Hepatocyte (in vitro differentiated cells): Measurements from ENCODE around the gene CACNA1C. TPM values are rescaled to one million over a fixed set of nuclear protein-coding genes. Genes with fewer than 3 reads are reported as not detected.

Experiments
- DNase-seq: peaks from one replicate; pipeline ENCODE4 v3.0.0-alpha.2; 2016; ENCODE audit warnings: low spot score
- H2AFZ ChIP-seq: fragments of 200-600 bp; sonication (generic); 2 replicates; pipeline ENCODE4 v1.6.0; 2016; ENCODE audit warnings: antibody characterized with exemption, mild to moderate bottlenecking
- H3K27ac ChIP-seq: fragments of 200-600 bp; sonication (generic); 2 replicates; pipeline ENCODE4 v1.5.1; 2016; ENCODE audit warnings: mild to moderate bottlenecking
- H3K27me3 ChIP-seq: fragments of 200-600 bp; sonication (generic); 2 replicates; pipeline ENCODE4 v1.6.1; 2016
- H3K36me3 ChIP-seq: fragments of 200-600 bp; sonication (generic); replicated peaks from 2 replicates; pipeline ENCODE4 v1.5.1; 2016; ENCODE audit warnings: low read depth; ENCODE audit not compliant: insufficient read depth
- H3K4me1 ChIP-seq: fragments of 200-600 bp; sonication (generic); 2 replicates; pipeline ENCODE4 v1.5.1; 2016; ENCODE audit warnings: mild to moderate bottlenecking, moderate library complexity; ENCODE audit not compliant: insufficient read depth
- H3K4me2 ChIP-seq: fragments of 200-600 bp; sonication (generic); 2 replicates; pipeline ENCODE4 v1.6.0; 2016
- H3K4me3 ChIP-seq: fragments of 200-600 bp; sonication (generic); 2 replicates; pipeline ENCODE4 v1.5.1; 2016; ENCODE audit warnings: mild to moderate bottlenecking
- H3K79me2 ChIP-seq: fragments of 200-600 bp; sonication (generic); 2 replicates; pipeline ENCODE4 v1.6.0; 2017; ENCODE audit warnings: mild to moderate bottlenecking
- H3K9me2 ChIP-seq: fragments of 200-600 bp; sonication (generic); replicated peaks from 2 replicates; pipeline ENCODE4 v1.6.0; 2017; ENCODE audit warnings: mild to moderate bottlenecking; ENCODE audit not compliant: insufficient read depth
- H3K9me3 ChIP-seq: fragments of 200-600 bp; sonication (generic); 2 replicates; pipeline ENCODE4 v1.5.1; 2016; ENCODE audit warnings: low read depth, mild to moderate bottlenecking
- H4K20me1 ChIP-seq: fragments of 200-600 bp; sonication (generic); 2 replicates; pipeline ENCODE4 v1.6.0; 2016; ENCODE audit warnings: mild to moderate bottlenecking; ENCODE audit not compliant: insufficient read depth, poor library complexity, severe bottlenecking
- EZH2 ChIP-seq: fragments of 200-600 bp; sonication (generic); IDR thresholded peaks from 2 replicates; pipeline ENCODE4 v1.6.1; 2016; ENCODE audit warnings: antibody characterized with exemption, mild to moderate bottlenecking, borderline replicate concordance
- EZH2phosphoT487 ChIP-seq: fragments of 200-600 bp; sonication (generic); IDR thresholded peaks from one replicate; pipeline ENCODE4 v1.6.1; 2018; ENCODE audit warnings: antibody characterized with exemption, mild to moderate bottlenecking, low read depth, moderate library complexity; ENCODE audit not compliant: unreplicated experiment, severe bottlenecking
- WGBS: methylation state at CpG from one replicate; pipeline ENCODE4 v1.1.6; 2016; ENCODE audit warnings: low lambda C conversion rate; ENCODE audit errors: missing lambda C conversion rate; 5-methylcytosine and 5-hydroxymethylcytosine counted together
- polyA plus RNA-seq: library from polyadenylated mRNA; unstranded; fragments of >200 nt; fragmentation: Nextera tagmentation; extraction: Ambion mirVana; gene quantifications from 2 replicates; pipeline ENCODE4 v1.2.1, GENCODE V29; 2016
- total RNA-seq: library from RNA; depleted of rRNA; stranded (reverse); fragments of >200 nt; gene quantifications from 2 replicates; pipeline ENCODE4 v1.2.3, GENCODE V29; 2014
- TF ChIP-seq, protein P1 (sequence below): fragments of 200-600 bp; sonication (generic); IDR thresholded peaks from 2 replicates; pipeline ENCODE4 v1.5.1; 2016; ENCODE audit warnings: antibody characterized with exemption, mild to moderate bottlenecking; ENCODE audit not compliant: poor library complexity

The CACNA1C gene
- total and polyA plus RNA-seq, 2 experiments from 2014 or later, result 3.2 to 4.0 TPM

DNA sequence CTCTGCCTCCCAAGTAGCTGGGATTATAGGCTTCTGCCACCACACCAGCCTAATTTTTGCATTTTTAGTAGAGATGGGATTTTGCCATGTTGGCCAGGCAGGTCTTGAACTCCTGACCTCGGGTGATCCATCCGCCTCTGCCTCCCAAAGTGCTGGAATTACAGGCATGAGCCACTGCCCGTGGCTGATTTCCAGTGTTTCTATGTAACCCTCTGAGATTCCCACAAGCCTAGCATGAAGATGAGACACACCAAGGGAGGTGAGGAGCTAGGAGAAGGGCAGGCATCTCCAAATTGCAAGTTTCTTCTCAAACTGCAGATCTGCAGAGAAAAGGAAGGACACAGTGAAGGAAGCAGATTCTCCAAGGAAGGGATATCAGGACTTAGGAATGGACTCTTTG, 125.0 kb downstream of the CACNA1C start:
- DNase-seq, result no peak
- H3K27ac ChIP-seq, result no peak overlapping the region
- H3K4me3 ChIP-seq, result no peak overlapping the region
- no peak overlapping the region for H2AFZ ChIP-seq
- TF ChIP-seq EZH2phosphoT487 (no peak), EZH2 (no peak)
- TF ChIP-seq, protein P1, sequence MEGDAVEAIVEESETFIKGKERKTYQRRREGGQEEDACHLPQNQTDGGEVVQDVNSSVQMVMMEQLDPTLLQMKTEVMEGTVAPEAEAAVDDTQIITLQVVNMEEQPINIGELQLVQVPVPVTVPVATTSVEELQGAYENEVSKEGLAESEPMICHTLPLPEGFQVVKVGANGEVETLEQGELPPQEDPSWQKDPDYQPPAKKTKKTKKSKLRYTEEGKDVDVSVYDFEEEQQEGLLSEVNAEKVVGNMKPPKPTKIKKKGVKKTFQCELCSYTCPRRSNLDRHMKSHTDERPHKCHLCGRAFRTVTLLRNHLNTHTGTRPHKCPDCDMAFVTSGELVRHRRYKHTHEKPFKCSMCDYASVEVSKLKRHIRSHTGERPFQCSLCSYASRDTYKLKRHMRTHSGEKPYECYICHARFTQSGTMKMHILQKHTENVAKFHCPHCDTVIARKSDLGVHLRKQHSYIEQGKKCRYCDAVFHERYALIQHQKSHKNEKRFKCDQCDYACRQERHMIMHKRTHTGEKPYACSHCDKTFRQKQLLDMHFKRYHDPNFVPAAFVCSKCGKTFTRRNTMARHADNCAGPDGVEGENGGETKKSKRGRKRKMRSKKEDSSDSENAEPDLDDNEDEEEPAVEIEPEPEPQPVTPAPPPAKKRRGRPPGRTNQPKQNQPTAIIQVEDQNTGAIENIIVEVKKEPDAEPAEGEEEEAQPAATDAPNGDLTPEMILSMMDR, result no peak
- H3K79me2 ChIP-seq, result no peaks in the 10 kb centered on the region
- H3K4me1 ChIP-seq, result peaks cover 3% of the 10 kb centered on the region
- 82% methylated on average over 3 of the region's 3 CpGs for WGBS
- H3K9me2 ChIP-seq, result no peaks in the 10 kb centered on the region
- no peaks in the 10 kb centered on the region for H3K27me3 ChIP-seq
- no peaks in the 10 kb centered on the region for H3K9me3 ChIP-seq
- no peaks in the 10 kb centered on the region for H3K36me3 ChIP-seq
- no peak overlapping the region for H3K4me2 ChIP-seq
- H4K20me1 ChIP-seq, result no peaks in the 10 kb centered on the region

DNA sequence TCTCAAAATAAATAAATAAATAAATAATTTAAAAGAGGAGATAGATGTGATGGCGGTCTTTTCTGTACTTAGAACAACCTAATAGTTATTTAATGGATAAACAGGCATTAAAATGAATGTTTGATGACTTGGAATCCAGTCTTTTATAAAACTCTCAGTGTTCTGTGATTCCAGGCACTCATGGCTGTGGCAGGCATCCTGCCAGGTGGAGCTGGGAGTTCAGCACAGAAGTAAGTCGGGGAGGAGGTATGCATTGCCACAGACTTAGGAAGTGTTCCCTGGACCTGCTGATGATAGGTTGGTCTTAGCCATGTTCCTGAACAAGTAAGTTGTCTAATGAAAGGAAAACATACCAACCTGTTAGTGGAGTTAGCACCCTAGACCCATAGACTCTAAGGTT, 126.3 kb downstream of the CACNA1C start:
- no peak for DNase-seq
- H3K4me2 ChIP-seq, result no peak overlapping the region
- 93% methylated on average over 2 of the region's 2 CpGs for WGBS
- no peaks in the 10 kb centered on the region for H3K27me3 ChIP-seq
- no peak overlapping the region for H2AFZ ChIP-seq
- no peaks in the 10 kb centered on the region for H3K79me2 ChIP-seq
- TF ChIP-seq EZH2phosphoT487, result no peak
- TF ChIP-seq EZH2, result no peak
- TF ChIP-seq, protein P1, result no peak
- no peaks in the 10 kb centered on the region for H3K4me1 ChIP-seq
- H4K20me1 ChIP-seq, result no peaks in the 10 kb centered on the region
- H3K4me3 ChIP-seq, result no peak overlapping the region
- no peaks in the 10 kb centered on the region for H3K9me3 ChIP-seq
- no peak overlapping the region for H3K27ac ChIP-seq
- H3K36me3 ChIP-seq, result no peaks in the 10 kb centered on the region
- no peaks in the 10 kb centered on the region for H3K9me2 ChIP-seq

DNA sequence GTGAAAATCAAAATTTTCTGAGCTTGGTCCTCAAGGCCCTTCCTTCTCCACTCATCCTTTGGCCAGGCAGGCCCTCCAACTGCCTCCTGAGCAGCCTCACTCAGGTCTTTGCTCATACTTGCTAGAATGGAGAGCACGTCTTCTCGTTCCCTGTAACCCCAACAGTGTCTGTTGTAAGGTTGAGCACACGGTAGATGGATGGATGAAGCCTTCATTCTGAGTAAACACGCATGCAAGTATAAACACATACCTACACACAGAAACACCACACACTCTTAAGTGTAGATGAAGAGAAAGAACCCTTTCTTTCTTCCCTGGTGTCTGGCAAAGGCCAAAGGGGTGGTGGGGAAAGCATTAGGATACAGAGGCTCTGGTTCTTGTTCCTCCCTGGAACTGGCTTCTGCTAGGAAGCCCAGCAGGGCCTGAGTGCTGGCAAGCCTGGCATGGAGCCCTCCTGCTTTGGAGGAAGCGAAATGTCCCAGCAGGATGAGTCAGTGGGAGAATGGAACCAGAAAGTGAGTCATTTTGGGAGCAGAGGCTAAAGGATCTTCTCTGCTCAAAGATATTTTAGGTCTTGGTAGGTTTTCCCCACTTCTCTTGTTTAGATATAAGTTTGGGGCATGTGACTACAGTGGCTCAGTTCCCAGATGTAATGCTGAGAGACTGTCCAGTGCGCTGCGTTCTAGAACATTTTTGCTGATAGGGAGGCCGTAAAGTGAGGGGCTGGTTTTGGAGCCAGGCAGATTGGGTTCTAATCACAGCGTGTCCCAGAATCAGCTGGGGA, 127.4 kb downstream of the CACNA1C start:
- Histone ChIP-seq H3K79me2 (no peaks in the 10 kb centered on the region), H3K4me1 (peaks cover 5% of the 10 kb centered on the region), H3K4me2 (no peak overlapping the region), H3K9me3 (no peaks in the 10 kb centered on the region), H4K20me1 (no peaks in the 10 kb centered on the region), H2AFZ (no peak overlapping the region), H3K9me2 (no peaks in the 10 kb centered on the region), H3K27ac (peak overlapping the region; percentile 63), H3K4me3 (no peak overlapping the region), H3K36me3 (no peaks in the 10 kb centered on the region), H3K27me3 (no peaks in the 10 kb centered on the region)
- TF ChIP-seq EZH2phosphoT487 (no peak), EZH2 (no peak)
- TF ChIP-seq, protein P1, result no peak
- WGBS, result 82% methylated on average over 9 of the region's 9 CpGs
- peak; percentile 59 for DNase-seq
